ENCODE results near the gene LMAN2L. TPM values are rescaled to one million over a fixed set of nuclear protein-coding genes. Genes with fewer than 3 reads are reported as not detected.

LMAN2L gene
- total and polyA plus RNA-seq, 2 of the 8 experiments (the other 6 are each of a cell fraction or from before 2014, with no cell fraction given), result 14.3 to 17.6 TPM

DNA sequence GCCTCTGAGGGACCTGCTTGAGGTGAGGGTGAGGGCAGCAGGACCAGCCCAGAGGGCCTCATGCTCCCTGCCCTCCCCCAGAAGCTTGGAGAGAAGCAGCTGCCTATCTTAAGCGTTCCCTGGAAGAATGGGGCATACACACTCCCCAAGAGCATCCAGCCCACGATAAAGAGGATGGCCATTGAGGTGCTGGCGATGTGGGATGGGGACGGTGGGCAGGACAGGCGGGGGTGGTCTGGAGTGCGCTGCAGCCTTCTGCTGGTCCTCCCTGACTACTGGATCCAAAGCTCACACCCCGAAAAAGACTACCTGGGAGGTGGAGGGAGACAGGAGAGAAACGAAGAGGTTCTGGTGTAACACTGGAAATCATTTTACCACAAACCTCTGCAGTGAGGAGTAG is 45.6 kb downstream of the LMAN2L start:
- no peak overlapping the region for H3K4ac ChIP-seq (replicated peaks; ENCODE audit: insufficient read length, low read depth, low read length)
- POLR2A ChIA-PET (ENCODE audit: partially characterized antibody), result interaction anchor here (1.2 kb wide), 1 partner anchor 9 kb away, joined by 4 read pairs; no protein-coding TSS in a partner anchor
- no peaks in the 10 kb centered on the region for H3K9me3 ChIP-seq (ENCODE audit: insufficient read depth in 2 of 2, low read depth in 1 of 2, low read length in 1 of 2)
- no peak overlapping the region for H4K5ac ChIP-seq (ENCODE audit: insufficient read length, low read depth, low read length)
- FAIRE-seq (no peak), DNase-seq (ENCODE audit: low read depth in 1 of 2, low spot score in 2 of 2) (no peak)
- H3K79me2 ChIP-seq (ENCODE audit: control insufficient read depth in 1 of 2, insufficient read depth in 2 of 2, low read length in 2 of 2), result no peaks in the 10 kb centered on the region
- 91% methylated on average over 8 of the region's 8 CpGs; no CpG with 5 or more reads in 1 of the 2 experiments for WGBS, 2 experiments (ENCODE audit: extremely low coverage in 1 of 2, insufficient coverage in 1 of 2, insufficient read length in 1 of 2, insufficient replicate concordance in 2 of 2, low coverage in 1 of 2, low lambda C conversion rate in 2 of 2, missing lambda C conversion rate in 1 of 2)
- H4K91ac ChIP-seq (replicated peaks; ENCODE audit: insufficient read length, low read length), result no peak overlapping the region
- H3K14ac ChIP-seq (ENCODE audit: insufficient read length), result no peak overlapping the region
- H2BK12ac ChIP-seq (ENCODE audit: low read depth, low read length), result no peak overlapping the region
- no peaks in the 10 kb centered on the region for H4K20me1 ChIP-seq (replicated peaks in 1 of 2; ENCODE audit: control insufficient read depth in 1 of 2, insufficient read depth in 2 of 2, low read length in 2 of 2)
- H2BK15ac ChIP-seq (ENCODE audit: low read length), result no peak overlapping the region
- no peak overlapping the region for H2BK5ac ChIP-seq (ENCODE audit: low read depth, low read length)
- TF ChIP-seq CEBPB (IDR thresholded peaks at IDR 0.05; ENCODE audit: low read depth, low read length) (no peak), BCL11A (IDR thresholded peaks at IDR 0.05; ENCODE audit: low read depth in 2 of 2, low read length in 2 of 2) (no peak), SIN3A (conservative IDR thresholded peaks at IDR 0.05 in 1 of 2, IDR thresholded peaks at IDR 0.05 in 1 of 2; ENCODE audit: low read depth in 1 of 2, low read length in 2 of 2) (no peak), HDAC2 (IDR thresholded peaks at IDR 0.05; ENCODE audit: borderline replicate concordance in 1 of 2, low read depth in 2 of 2, low read length in 2 of 2) (no peak), JUND (IDR thresholded peaks at IDR 0.05; ENCODE audit: low read length) (no peak), TAF1 (IDR thresholded peaks at IDR 0.05; ENCODE audit: low read depth, low read length) (no peak)
- TF ChIP-seq, protein P1, sequence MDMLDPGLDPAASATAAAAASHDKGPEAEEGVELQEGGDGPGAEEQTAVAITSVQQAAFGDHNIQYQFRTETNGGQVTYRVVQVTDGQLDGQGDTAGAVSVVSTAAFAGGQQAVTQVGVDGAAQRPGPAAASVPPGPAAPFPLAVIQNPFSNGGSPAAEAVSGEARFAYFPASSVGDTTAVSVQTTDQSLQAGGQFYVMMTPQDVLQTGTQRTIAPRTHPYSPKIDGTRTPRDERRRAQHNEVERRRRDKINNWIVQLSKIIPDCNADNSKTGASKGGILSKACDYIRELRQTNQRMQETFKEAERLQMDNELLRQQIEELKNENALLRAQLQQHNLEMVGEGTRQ (IDR thresholded peaks at IDR 0.05; ENCODE audit: low read length), result no peak
- no peak overlapping the region for H3K4me2 ChIP-seq (ENCODE audit: insufficient read depth in 1 of 2, low read depth in 2 of 2, low read length in 2 of 2)
- H3K27ac ChIP-seq (ENCODE audit: low read depth, low read length), result no peak overlapping the region
- H3K23me2 ChIP-seq (ENCODE audit: low read depth, low read length), result no peaks in the 10 kb centered on the region
- H3K36me3 ChIP-seq (ENCODE audit: control insufficient read depth in 2 of 4, insufficient read depth in 4 of 4, low read length in 3 of 4), result no peaks in the 10 kb centered on the region
- no peak overlapping the region for H3K18ac ChIP-seq (ENCODE audit: extremely low read depth, low read length)
- no peak overlapping the region for H2BK120ac ChIP-seq (replicated peaks; ENCODE audit: low read depth, low read length)
- no peak overlapping the region for H3K4me3 ChIP-seq (ENCODE audit: extremely low read depth in 1 of 4, insufficient read depth in 2 of 4, low read depth in 3 of 4, low read length in 4 of 4)
- CTCF ChIA-PET (ENCODE audit: partially characterized antibody), result interaction anchor here (0.7 to 2.3 kb wide), 4 partner anchors 10 to 144 kb away, joined by 3 to 7 read pairs (median 4); no protein-coding TSS in a partner anchor
- H2BK20ac ChIP-seq (ENCODE audit: low read length), result no peak overlapping the region
- no peaks in the 10 kb centered on the region for H3K79me1 ChIP-seq (ENCODE audit: low read depth, low read length)
- no peak overlapping the region for H3K23ac ChIP-seq (ENCODE audit: insufficient read length)
- H4K8ac ChIP-seq (ENCODE audit: extremely low read depth, insufficient read depth, low read length), result no peak overlapping the region
- no peak overlapping the region for H3K56ac ChIP-seq (replicated peaks; ENCODE audit: insufficient read length, low read depth, low read length)
- H2AK5ac ChIP-seq (ENCODE audit: low read depth, low read length), result no peak overlapping the region
- H3K27me3 ChIP-seq (replicated peaks in 1 of 4; ENCODE audit: control insufficient read depth in 3 of 4, extremely low read depth in 1 of 4, insufficient read depth in 3 of 4, low read length in 3 of 4), result no peaks in the 10 kb centered on the region
- H3K4me1 ChIP-seq (replicated peaks in 1 of 4; ENCODE audit: control insufficient read depth in 3 of 4, insufficient read depth in 4 of 4, low read length in 3 of 4), result no peaks in the 10 kb centered on the region
- no peak overlapping the region for H2AFZ ChIP-seq (ENCODE audit: low read length)
- H3K9ac ChIP-seq (replicated peaks in 1 of 4; ENCODE audit: extremely low read depth in 1 of 4, low read depth in 3 of 4, low read length in 3 of 4), result no peak overlapping the region

All from H1 (cell line).